HuH-7 (cell line): ENCODE data around the gene MAGI2.
"Not testable (repeated sequence)": the region's sequence is repeated elsewhere in the genome, so short reads cannot be mapped to it uniquely, and the experiment has no call there.

Experiments
- DNase-seq: peaks from one replicate; pipeline ENCODE4 v3.0.0; 2011; ENCODE audit warnings: low spot score

MAGI2 gene

GRCh38 chr7:79050603-79051002 lies 402.9 kb downstream of the MAGI2 start:
- DNase-seq, result no peak

GRCh38 chr7:79046061-79046460 lies 407.4 kb downstream of the MAGI2 start:
- no peak for DNase-seq

- no peak for DNase-seq
Observed at GRCh38 chr7:79037001-79037400, 416.5 kb downstream of the MAGI2 start.

GRCh38 chr7:79036356-79036755 lies 417.1 kb downstream of the MAGI2 start:
- DNase-seq, result no peak

GRCh38 chr7:79035858-79036257 lies 417.6 kb downstream of the MAGI2 start:
- no peak for DNase-seq

- DNase-seq, result no peak
Observed at GRCh38 chr7:79034730-79035129, 418.7 kb downstream of the MAGI2 start.

- DNase-seq, result not testable (repeated sequence)
Observed at GRCh38 chr7:79019711-79020110, 433.8 kb downstream of the MAGI2 start.

- DNase-seq, result no peak
Observed at GRCh38 chr7:79011921-79012320, 441.5 kb downstream of the MAGI2 start.

GRCh38 chr7:79009647-79010046 lies 443.8 kb downstream of the MAGI2 start:
- no peak for DNase-seq

- no peak for DNase-seq
Observed at GRCh38 chr7:79008786-79009185, 444.7 kb downstream of the MAGI2 start.

GRCh38 chr7:78996013-78996412 lies 457.5 kb downstream of the MAGI2 start:
- no peak for DNase-seq

- no peak for DNase-seq
Observed at GRCh38 chr7:78993341-78993740, 460.1 kb downstream of the MAGI2 start.

- no peak for DNase-seq
Observed at GRCh38 chr7:78985509-78985908, 468.0 kb downstream of the MAGI2 start.

GRCh38 chr7:78983483-78983882 lies 470.0 kb downstream of the MAGI2 start:
- DNase-seq, result no peak

GRCh38 chr7:78970440-78970916 lies 483.0 kb downstream of the MAGI2 start:
- no peak for DNase-seq

- no peak for DNase-seq
Observed at GRCh38 chr7:78968951-78969350, 484.5 kb downstream of the MAGI2 start.

- not testable (repeated sequence) for DNase-seq
Observed at GRCh38 chr7:78967561-78967960, 485.9 kb downstream of the MAGI2 start.

- DNase-seq, result no peak
Observed at GRCh38 chr7:78967046-78967445, 486.4 kb downstream of the MAGI2 start.

GRCh38 chr7:78959477-78959876 lies 494.0 kb downstream of the MAGI2 start:
- DNase-seq, result no peak

GRCh38 chr7:78955329-78955728 lies 498.1 kb downstream of the MAGI2 start:
- no peak for DNase-seq

- no peak for DNase-seq
Observed at GRCh38 chr7:78953726-78954363, 499.6 kb downstream of the MAGI2 start.

- DNase-seq, result no peak
Observed at GRCh38 chr7:78953090-78953489, 500.4 kb downstream of the MAGI2 start.

- no peak for DNase-seq
Observed at GRCh38 chr7:78939669-78940068, 513.8 kb downstream of the MAGI2 start.

GRCh38 chr7:78924581-78924980 lies 528.9 kb downstream of the MAGI2 start:
- no peak for DNase-seq
